Natural killer cell (primary cell): ENCODE measurements around the gene CTDSP1. TPM values are rescaled to one million over a fixed set of nuclear protein-coding genes. Genes with fewer than 3 reads are reported as not detected.

Experiments
- ATAC-seq, 3 donors: fragments of 150-1000 bp in 2 of 3; fragments of 200-7000 bp in 1 of 3; cut with Tn5 transposase; 1 replicate in 1 of 3; 2 replicates in 2 of 3; pipeline ENCODE4 v1.10.0; 2021; ENCODE audit warnings: mild to moderate bottlenecking in 2 of 3, moderate library complexity in 2 of 3
- DNase-seq, 2 donors: peaks; one replicate each; pipeline versions ENCODE4 v3.0.0 to v3.0.0-alpha.2; 2013 to 2021; ENCODE audit warnings: mixed read lengths in 1 of 2
- H3K27ac ChIP-seq: one replicate; pipeline ENCODE4 v1.5.1; 2013; ENCODE audit warnings: mild to moderate bottlenecking, low read length
- H3K27me3 ChIP-seq: one replicate; pipeline ENCODE4 v1.6.1; 2013; ENCODE audit warnings: low read length; ENCODE audit not compliant: control insufficient read depth, insufficient read depth
- H3K36me3 ChIP-seq: one replicate; pipeline ENCODE4 v1.6.1; 2013; ENCODE audit warnings: low read length; ENCODE audit not compliant: control insufficient read depth, insufficient read depth
- H3K4me1 ChIP-seq: one replicate; pipeline ENCODE4 v1.6.1; 2013; ENCODE audit warnings: low read length; ENCODE audit not compliant: control insufficient read depth, insufficient read depth
- H3K4me3 ChIP-seq: one replicate; pipeline ENCODE4 v1.5.1; 2013; ENCODE audit warnings: low read length
- H3K9me3 ChIP-seq: one replicate; pipeline ENCODE4 v1.6.1; 2013; ENCODE audit warnings: low read length; ENCODE audit not compliant: control insufficient read depth, insufficient read depth
- H3K27ac Mint-ChIP-seq, 2 donors: one replicate each; pipeline ENCODE4 v1.8.0; 2022; ENCODE audit warnings: mild to moderate bottlenecking in 2 of 2, mixed read lengths in 2 of 2, moderate library complexity in 1 of 2
- H3K27me3 Mint-ChIP-seq, 2 donors: one replicate each; pipeline ENCODE4 v1.8.0; 2022; ENCODE audit warnings: low read depth in 2 of 2, mixed read lengths in 2 of 2
- H3K36me3 Mint-ChIP-seq: one replicate; pipeline ENCODE4 v1.8.0; 2022; ENCODE audit warnings: mixed read lengths
- H3K4me1 Mint-ChIP-seq, 2 donors: one replicate each; pipeline ENCODE4 v1.8.0; 2022; ENCODE audit warnings: mixed read lengths in 2 of 2
- H3K4me3 Mint-ChIP-seq: one replicate; pipeline ENCODE4 v1.8.0; 2022; ENCODE audit warnings: mild to moderate bottlenecking, moderate library complexity, mixed read lengths
- H3K9me3 Mint-ChIP-seq, 2 donors: one replicate each; pipeline ENCODE4 v1.8.0; 2022; ENCODE audit warnings: mixed read lengths in 2 of 2
- CTCF ChIP-seq: fragments of 200-600 bp; IDR thresholded peaks from one replicate; pipeline ENCODE4 v1.8.0; 2022; ENCODE audit warnings: antibody characterized with exemption
- WGBS: methylation state at CpG from one replicate; pipeline ENCODE4 v1.1.7; 2013; ENCODE audit warnings: missing lambda C conversion rate; ENCODE audit not compliant: insufficient coverage; 5-methylcytosine and 5-hydroxymethylcytosine counted together
- intact Hi-C: fragments of 100-400 bp; cut with micrococcal nuclease; formaldehyde crosslinking; loops from one replicate; pipeline ENCODE4 v1.14.2; 2022
- total RNA-seq, 4 donors: library from RNA; stranded (reverse); fragments of 120-200 nt in 1 of 4; gene quantifications; one replicate each; pipeline versions ENCODE4 v1.2.3 to v1.2.4, GENCODE V29; 2013 to 2022

CTDSP1 gene
- total RNA-seq, 3 donors from 2014 or later (not counting 1 experiment from before 2014, with no cell fraction given) = 223 to 273 (median 228) TPM

DNA sequence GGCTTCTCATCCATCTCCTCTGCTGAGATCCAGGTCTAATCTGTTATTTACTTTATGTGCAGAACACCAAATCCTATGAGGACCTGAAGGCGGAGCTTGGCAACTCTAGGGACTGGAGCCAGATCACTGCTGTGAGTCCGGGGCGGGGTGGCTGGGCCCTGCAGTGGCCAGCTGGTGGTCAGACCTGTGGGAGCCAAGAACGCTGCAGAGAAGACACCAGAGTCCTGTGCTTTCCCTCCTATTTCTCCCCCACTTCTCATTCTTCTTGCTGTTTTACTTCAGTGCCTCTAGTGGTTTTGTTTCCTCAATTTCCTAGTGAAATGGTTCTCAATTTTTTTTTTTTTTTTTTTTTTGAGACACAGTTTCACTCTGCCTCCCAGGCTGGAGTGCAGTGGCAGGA, 38.9 kb downstream of the CTDSP1 start:
- Mint-ChIP-seq H3K4me3 (no peak overlapping the region), H3K27ac (no peak overlapping the region), H3K4me1 (peaks cover 0 to 13% of the 10 kb centered on the region in 2 donors), H3K27me3 (no peaks in the 10 kb centered on the region), H3K9me3 (no peaks in the 10 kb centered on the region), H3K36me3 (no peaks in the 10 kb centered on the region)
- TF ChIP-seq CTCF = no peak
- no peaks in the 10 kb centered on the region for H3K36me3 ChIP-seq
- DNase-seq (no peak), ATAC-seq (no peak)
- no peaks in the 10 kb centered on the region for H3K4me1 ChIP-seq
- no peaks in the 10 kb centered on the region for H3K9me3 ChIP-seq
- 85% methylated on average over 4 of the region's 4 CpGs for WGBS
- H3K27ac ChIP-seq = no peak overlapping the region
- H3K4me3 ChIP-seq = no peak overlapping the region
- no peaks in the 10 kb centered on the region for H3K27me3 ChIP-seq
- intact Hi-C loops = no loop called here

DNA sequence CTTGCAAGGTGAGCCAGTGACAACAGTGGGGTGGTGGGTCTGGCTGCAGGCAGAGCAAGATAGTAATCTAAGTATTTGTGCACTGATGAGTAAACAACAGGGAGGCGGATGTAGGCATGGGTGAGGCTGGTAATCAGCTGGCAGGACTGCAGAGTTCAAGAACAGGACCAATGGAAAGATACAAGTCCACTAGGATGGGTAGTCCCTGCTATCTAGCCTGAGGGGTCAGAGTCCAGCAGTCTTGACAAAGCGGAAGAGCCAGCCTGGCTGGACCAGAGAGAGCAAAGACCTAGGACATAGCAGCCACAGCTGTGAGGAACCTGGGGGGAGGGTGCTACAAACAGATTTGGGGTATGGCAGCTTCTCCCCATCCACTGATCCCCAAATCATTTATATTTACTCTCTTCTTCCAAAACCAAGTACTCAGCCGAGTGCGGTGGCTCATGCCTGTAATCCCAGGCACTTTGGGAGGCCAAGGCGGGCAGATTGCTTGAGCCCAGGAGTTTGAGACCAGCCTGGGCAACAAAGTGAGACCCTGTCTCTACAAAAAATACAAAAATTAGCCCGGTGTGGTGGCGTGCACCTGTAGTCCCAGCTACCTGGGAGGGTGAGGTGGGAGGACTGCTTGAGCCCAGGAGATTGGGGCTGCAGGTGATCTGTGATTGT, 45.2 kb downstream of the CTDSP1 start:
- H3K27me3 Mint-ChIP-seq = no peaks in the 10 kb centered on the region
- H3K27ac ChIP-seq = no peak overlapping the region
- WGBS = 99% methylated on average over 6 of the region's 7 CpGs
- H3K36me3 ChIP-seq = peaks cover 5% of the 10 kb centered on the region
- H3K4me1 ChIP-seq = no peaks in the 10 kb centered on the region
- intact Hi-C loops = no loop called here
- H3K9me3 Mint-ChIP-seq = no peaks in the 10 kb centered on the region
- H3K27ac Mint-ChIP-seq = no peak overlapping the region
- no peak for TF ChIP-seq CTCF
- no peak for ATAC-seq
- H3K4me1 Mint-ChIP-seq = peaks cover 4 to 6% of the 10 kb centered on the region in 2 donors
- no peak for DNase-seq
- peaks cover 8% of the 10 kb centered on the region for H3K36me3 Mint-ChIP-seq
- no peak overlapping the region for H3K4me3 Mint-ChIP-seq
- no peak overlapping the region for H3K4me3 ChIP-seq
- H3K9me3 ChIP-seq = no peaks in the 10 kb centered on the region
- no peaks in the 10 kb centered on the region for H3K27me3 ChIP-seq

DNA sequence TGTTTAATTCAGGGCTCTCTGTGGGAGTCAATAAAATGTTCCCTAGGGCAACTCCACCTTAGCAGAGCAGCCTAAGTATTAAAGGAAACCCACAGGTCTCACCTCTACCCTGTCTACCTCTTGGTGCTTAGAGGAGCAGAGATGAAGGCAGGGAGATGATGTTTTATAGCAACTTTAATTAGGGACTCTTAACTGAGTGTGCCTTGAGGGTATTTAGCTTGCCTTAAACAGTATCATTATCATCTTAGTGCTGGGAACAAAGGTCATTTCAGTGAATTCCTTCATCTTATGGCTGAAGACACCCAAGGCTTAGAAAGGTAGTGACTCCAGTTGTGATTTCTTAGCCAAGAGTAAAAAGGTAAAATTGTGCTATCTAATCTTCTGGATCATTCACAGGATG, 45.9 kb downstream of the CTDSP1 start:
- Mint-ChIP-seq H3K27me3 (no peaks in the 10 kb centered on the region), H3K4me3 (no peak overlapping the region), H3K9me3 (no peaks in the 10 kb centered on the region), H3K27ac (no peak overlapping the region), H3K36me3 (peaks cover 13% of the 10 kb centered on the region), H3K4me1 (peaks cover 4 to 6% of the 10 kb centered on the region in 2 donors)
- Histone ChIP-seq H3K27me3 (no peaks in the 10 kb centered on the region), H3K4me3 (no peak overlapping the region), H3K27ac (no peak overlapping the region), H3K4me1 (no peaks in the 10 kb centered on the region), H3K36me3 (peaks cover 7% of the 10 kb centered on the region), H3K9me3 (no peaks in the 10 kb centered on the region)
- ATAC-seq (no peak), DNase-seq (no peak)
- no peak for TF ChIP-seq CTCF
- intact Hi-C loops = no loop called here

GRCh38 chr2:218446547-218446946, 46.9 kb downstream of the CTDSP1 start:
- Histone ChIP-seq H3K27ac (no peak overlapping the region), H3K36me3 (peaks cover 7% of the 10 kb centered on the region), H3K27me3 (no peaks in the 10 kb centered on the region), H3K9me3 (no peaks in the 10 kb centered on the region), H3K4me1 (no peaks in the 10 kb centered on the region), H3K4me3 (no peak overlapping the region)
- intact Hi-C loops = no loop called here
- H3K9me3 Mint-ChIP-seq = no peaks in the 10 kb centered on the region
- 99% methylated on average over 6 of the region's 6 CpGs for WGBS
- peaks cover 13% of the 10 kb centered on the region for H3K36me3 Mint-ChIP-seq
- TF ChIP-seq CTCF = no peak
- DNase-seq (no peak), ATAC-seq (no peak)
- peaks cover 4 to 6% of the 10 kb centered on the region in 2 donors for H3K4me1 Mint-ChIP-seq
- H3K27me3 Mint-ChIP-seq = no peaks in the 10 kb centered on the region
- no peak overlapping the region for H3K4me3 Mint-ChIP-seq
- H3K27ac Mint-ChIP-seq = no peak overlapping the region
